Kidney (tissue), 14 donors: ENCODE measurements around the gene ALMS1. TPM values are rescaled to one million over a fixed set of nuclear protein-coding genes. Genes with fewer than 3 reads are reported as not detected.
A peak's percentile ranks its signal among the peaks of the same experiment; 100 is the strongest.

Experiments used
- DNase-seq, 5 donors: peaks; one replicate each; pipeline ENCODE4 v3.0.0-alpha.2; 2013 to 2020
- FAIRE-seq: peaks from 2 replicates; lab custom pipeline; 2012; peaks lifted over from hg19 to GRCh38; lab: Jason Lieb, UNC
- H3K27ac ChIP-seq, 2 donors: one replicate each; pipeline ENCODE4 v1.7.0; 2013; ENCODE audit warnings: low read depth in 2 of 2, low read length in 2 of 2, inconsistent platforms in 1 of 2
- H3K27me3 ChIP-seq: one replicate; pipeline ENCODE4 v1.7.1; 2013; ENCODE audit warnings: low read length, inconsistent platforms; ENCODE audit not compliant: control insufficient read depth, insufficient read depth
- H3K36me3 ChIP-seq, 3 donors: one replicate each; pipeline versions ENCODE4 v1.7.0 to v1.7.1; 2013; ENCODE audit warnings: low read length in 3 of 3, control low read depth in 1 of 3, inconsistent platforms in 1 of 3; ENCODE audit not compliant: insufficient read depth in 3 of 3, control insufficient read depth in 2 of 3
- H3K4me1 ChIP-seq, 3 donors: one replicate each; pipeline versions ENCODE4 v1.7.0 to v1.7.1; 2013; ENCODE audit warnings: low read length in 3 of 3, inconsistent platforms in 1 of 3, low read depth in 1 of 3; ENCODE audit not compliant: control insufficient read depth in 2 of 3, insufficient read depth in 2 of 3
- H3K4me3 ChIP-seq, 3 donors: one replicate each; pipeline versions ENCODE4 v1.7.0 to v1.8.1; 2013; ENCODE audit warnings: low read length in 3 of 3, control low read depth in 1 of 3, inconsistent platforms in 1 of 3
- H3K9ac ChIP-seq, 3 donors: one replicate each; pipeline versions ENCODE4 v1.7.0 to v1.7.1; 2013; ENCODE audit warnings: low read length in 3 of 3, control low read depth in 1 of 3, inconsistent platforms in 1 of 3
- H3K9me3 ChIP-seq, 3 donors: one replicate each; pipeline versions ENCODE4 v1.7.0 to v1.7.1; 2013; ENCODE audit warnings: low read length in 3 of 3, control low read depth in 1 of 3, inconsistent platforms in 1 of 3; ENCODE audit not compliant: control insufficient read depth in 2 of 3, insufficient read depth in 1 of 3
- CTCF ChIP-seq: IDR thresholded peaks from 3 replicates; pipeline ENCODE4 v1.5.1; 2012; ENCODE audit warnings: mild to moderate bottlenecking, moderate library complexity, borderline replicate concordance; ENCODE audit not compliant: insufficient read depth; ENCODE audit errors: extremely low read depth
- intact Hi-C: fragments of 100-400 bp; cut with DNase I; formaldehyde crosslinking; loops from one replicate; pipeline ENCODE4 v1.11.1; 2022
- polyA plus RNA-seq: library from polyadenylated mRNA; stranded (reverse); fragments of 350-450 nt; fragmentation: Illumina TruSeq; extraction: RNeasy Lipid Tissue Mini Kit (QIAGEN cat#74804); gene quantifications from one replicate; pipeline ENCODE4 v1.2.3, GENCODE V29; 2014; ENCODE audit warnings: low read depth, low replicate concordance; ENCODE audit not compliant: insufficient read depth
- total RNA-seq: library from RNA; stranded (reverse); fragmentation: NEBNext Ultra II Directional; extraction: Animal tissue kit (Norgen Biotek cat#: 25700); gene quantifications from one replicate; pipeline ENCODE4 v1.2.1, GENCODE V29; 2021
- donor health status: control.
- donor health status: control.
- donor health status: control.
- donor health status: control.
- donor health status: control.
- donor health status: DM: yes; HTN: yes; CAD: no.
- donor health status: Normal renal cell carcinoma (clear cell type).

The ALMS1 gene
- total and polyA plus RNA-seq, 2 donors from 2014 or later = 9.2 to 26.2 TPM

- no peaks in the 10 kb centered on the region for H3K9me3 ChIP-seq
- DNase-seq (no peak), FAIRE-seq (no peak)
- H3K27ac ChIP-seq = no peak overlapping the region
- H3K4me1 ChIP-seq = no peaks in the 10 kb centered on the region
- no peaks in the 10 kb centered on the region for H3K27me3 ChIP-seq
- H3K4me3 ChIP-seq = no peak overlapping the region
- no peak overlapping the region for H3K9ac ChIP-seq
- TF ChIP-seq CTCF = no peak
- H3K36me3 ChIP-seq = no peaks in the 10 kb centered on the region
- intact Hi-C loops = no loop called here
Measured at GRCh38 chr2:73566288-73566878, 180.7 kb downstream of the ALMS1 start.

GRCh38 chr2:73575261-73575660, 189.6 kb downstream of the ALMS1 start:
- Histone ChIP-seq H3K9me3 (no peaks in the 10 kb centered on the region), H3K9ac (no peak overlapping the region), H3K4me3 (no peak overlapping the region), H3K27ac (no peak overlapping the region), H3K27me3 (no peaks in the 10 kb centered on the region), H3K36me3 (peaks cover 2 to 9% (median 7%) of the 10 kb centered on the region in 3 donors), H3K4me1 (no peaks in the 10 kb centered on the region)
- DNase-seq = no peak
- TF ChIP-seq CTCF = no peak
- FAIRE-seq = no peak
- intact Hi-C loops = no loop called here

GRCh38 chr2:73582364-73582763, 196.7 kb downstream of the ALMS1 start:
- TF ChIP-seq CTCF = no peak
- no peaks in the 10 kb centered on the region for H3K4me1 ChIP-seq
- no peak for FAIRE-seq
- H3K4me3 ChIP-seq = no peak overlapping the region
- H3K36me3 ChIP-seq = peaks cover 0 to 4% (median 0%) of the 10 kb centered on the region in 3 donors
- peaks cover 0 to 4% (median 1%) of the 10 kb centered on the region in 3 donors for H3K9me3 ChIP-seq
- DNase-seq = no peak
- no peaks in the 10 kb centered on the region for H3K27me3 ChIP-seq
- no peak overlapping the region for H3K27ac ChIP-seq
- intact Hi-C loops = no loop called here
- H3K9ac ChIP-seq = no peak overlapping the region

GRCh38 chr2:73588177-73588576, 202.5 kb downstream of the ALMS1 start:
- DNase-seq (no peak), FAIRE-seq (no peak)
- Histone ChIP-seq H3K9me3 (peaks cover 0 to 4% (median 1%) of the 10 kb centered on the region in 3 donors), H3K4me3 (peak overlapping the region in 1 of 3 donors; percentile 6), H3K4me1 (no peaks in the 10 kb centered on the region), H3K9ac (no peak overlapping the region), H3K27ac (no peak overlapping the region), H3K36me3 (no peaks in the 10 kb centered on the region), H3K27me3 (no peaks in the 10 kb centered on the region)
- no peak for TF ChIP-seq CTCF
- intact Hi-C loops = no loop called here
